ENCODE measurements around the gene DAAM1.
A peak's percentile ranks its signal among the peaks of the same experiment; 100 is the strongest.

DAAM1 gene

GRCh38 chr14:59265808-59266207 is 77.3 kb downstream of the DAAM1 start:
- no peak for DNase-seq

- DNase-seq, result no peak
Measured at GRCh38 chr14:59267046-59267445, 78.6 kb downstream of the DAAM1 start.

DNA sequence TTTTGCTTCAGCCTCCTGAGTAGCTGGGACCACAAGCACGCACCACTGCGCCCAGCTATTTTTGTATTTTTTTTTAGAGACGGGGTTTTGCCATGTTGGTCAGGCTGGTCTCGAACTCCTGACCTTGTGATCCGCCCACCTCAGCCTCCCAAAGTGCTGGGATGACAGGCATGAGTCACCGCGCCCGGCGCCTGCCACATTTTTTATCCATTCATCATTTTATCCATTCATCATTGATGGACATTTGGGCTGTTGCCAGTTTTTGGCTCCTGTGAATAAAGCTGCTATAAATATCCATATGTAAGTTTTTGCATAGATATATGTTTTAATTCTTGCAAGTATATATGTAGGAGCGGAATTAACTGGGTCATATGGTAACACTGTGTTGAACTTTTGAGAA is 79.5 kb downstream of the DAAM1 start:
- DNase-seq, result no peak

GRCh38 chr14:59268858-59269257 is 80.4 kb downstream of the DAAM1 start:
- no peak for DNase-seq

DNA sequence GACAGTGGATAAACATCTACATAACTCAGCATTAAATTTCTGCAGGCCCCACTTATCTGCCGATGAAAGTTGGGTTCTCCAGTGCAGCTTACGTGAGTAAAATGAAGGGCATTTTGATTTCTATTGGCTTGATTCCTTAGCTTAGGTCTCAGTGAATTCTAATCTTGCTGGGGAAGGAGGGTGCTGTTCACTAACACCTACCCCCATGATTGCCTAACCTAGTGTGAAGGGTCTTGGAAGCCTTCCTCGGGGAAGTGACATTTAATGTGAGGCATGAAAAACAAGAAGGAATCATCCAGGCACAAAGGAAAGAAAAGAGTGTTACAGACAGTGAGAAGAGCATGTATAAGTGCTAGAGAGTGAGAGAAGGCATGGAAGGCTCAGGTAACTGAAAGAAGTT is 81.0 kb downstream of the DAAM1 start:
- DNase-seq, result no peak

DNA sequence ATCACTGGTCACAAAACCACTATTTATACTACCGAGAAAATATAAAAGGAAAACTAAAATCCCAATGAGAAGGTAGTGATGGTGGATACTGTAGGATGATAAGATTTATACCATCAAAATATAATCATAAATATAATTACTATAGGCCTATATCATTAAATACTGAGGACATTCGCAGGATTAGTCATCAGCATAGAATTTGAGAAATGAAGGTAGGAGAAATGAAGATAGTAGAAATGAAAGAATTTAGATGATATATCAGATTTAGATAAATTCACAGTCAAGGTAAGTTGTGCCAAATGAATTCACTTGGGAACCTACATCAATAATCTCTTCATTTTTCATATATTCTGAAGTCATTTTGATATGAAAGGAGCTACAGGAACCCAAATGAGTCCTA is 82.8 kb downstream of the DAAM1 start:
- DNase-seq, result no peak

DNA sequence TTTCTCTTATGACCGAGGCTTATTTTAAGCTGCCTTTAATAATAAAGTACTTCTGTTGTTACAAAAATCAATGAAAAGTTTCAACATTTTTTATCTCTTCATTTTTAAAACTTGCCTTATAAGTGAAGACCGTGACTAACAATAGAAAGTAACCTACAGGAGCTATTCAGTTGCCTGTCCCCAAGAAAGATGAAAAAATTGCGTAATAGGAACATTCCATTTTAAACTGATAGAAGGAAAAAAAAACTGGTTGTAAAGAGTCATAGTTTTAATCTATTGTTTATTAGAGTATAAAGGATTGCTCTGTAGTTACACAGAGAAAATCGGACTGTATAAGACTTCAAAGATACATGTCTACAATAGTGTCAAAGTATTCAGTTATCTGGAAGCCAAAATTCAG is 83.3 kb downstream of the DAAM1 start:
- DNase-seq, result no peak

GRCh38 chr14:59272633-59273032 is 84.2 kb downstream of the DAAM1 start:
- no peak for DNase-seq

- no peak for DNase-seq
Measured at GRCh38 chr14:59273737-59274136, 85.3 kb downstream of the DAAM1 start.

DNA sequence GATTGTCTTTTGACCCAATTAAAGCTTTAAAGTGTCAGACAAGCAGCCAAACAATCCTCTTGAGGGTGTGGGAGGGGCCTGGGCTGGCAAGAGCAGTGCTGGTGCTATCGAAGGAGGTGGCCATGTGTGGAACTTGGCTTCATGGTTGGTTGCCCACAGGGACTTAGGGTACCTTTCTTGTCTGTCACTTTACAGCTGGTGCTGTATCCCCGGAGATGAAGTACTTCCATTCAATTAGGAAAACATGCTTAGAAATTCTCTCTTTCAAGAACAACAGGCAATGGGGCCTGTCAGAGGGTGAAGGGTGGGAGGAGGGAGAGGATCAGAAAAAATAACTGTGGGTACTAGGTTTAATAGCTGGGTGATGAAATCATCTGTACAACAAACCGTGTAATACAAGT is 86.5 kb downstream of the DAAM1 start:
- DNase-seq, result peak; percentile 10

- DNase-seq, result no peak
Measured at GRCh38 chr14:59275668-59276067, 87.2 kb downstream of the DAAM1 start.

DNA sequence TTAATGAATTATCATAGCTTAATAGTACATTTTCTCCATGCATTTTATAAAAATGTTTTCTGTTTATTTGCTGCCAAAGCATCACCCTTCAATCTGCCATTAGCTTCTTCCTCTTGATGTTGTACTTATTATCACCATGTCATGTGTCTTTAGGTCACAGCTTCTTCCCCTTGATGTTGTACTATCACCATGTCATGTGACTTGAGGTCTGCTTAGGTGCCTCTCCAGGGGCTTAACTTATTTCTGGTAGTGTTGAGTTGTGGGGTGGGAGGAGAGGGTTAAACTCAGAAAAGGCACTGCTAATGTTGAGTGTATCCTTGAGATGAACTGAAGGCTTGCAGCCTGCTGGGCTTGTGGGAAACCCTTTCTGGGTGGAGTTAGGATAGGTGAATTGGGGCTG is 87.8 kb downstream of the DAAM1 start:
- DNase-seq, result no peak

GRCh38 chr14:59277659-59278058 is 89.2 kb downstream of the DAAM1 start:
- no peak for DNase-seq

DNA sequence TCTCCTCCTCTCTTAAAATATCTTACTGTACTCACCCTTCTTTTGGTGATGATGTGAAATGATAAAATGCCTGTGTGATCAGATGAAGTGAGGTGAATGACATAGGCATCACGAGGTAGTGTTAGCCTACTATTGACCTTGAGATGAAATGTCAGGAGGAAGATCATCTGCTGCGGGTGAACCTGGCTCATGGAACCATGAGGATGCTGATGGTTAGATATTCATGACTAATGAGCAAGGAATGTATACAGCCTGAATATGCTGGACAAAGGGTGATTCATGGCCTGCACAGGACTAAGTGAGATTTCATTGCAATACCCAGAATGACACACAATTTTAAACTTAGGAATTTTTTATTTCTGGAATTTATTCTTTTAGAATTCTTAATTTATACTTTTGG is 89.6 kb downstream of the DAAM1 start:
- DNase-seq, result no peak

DNA sequence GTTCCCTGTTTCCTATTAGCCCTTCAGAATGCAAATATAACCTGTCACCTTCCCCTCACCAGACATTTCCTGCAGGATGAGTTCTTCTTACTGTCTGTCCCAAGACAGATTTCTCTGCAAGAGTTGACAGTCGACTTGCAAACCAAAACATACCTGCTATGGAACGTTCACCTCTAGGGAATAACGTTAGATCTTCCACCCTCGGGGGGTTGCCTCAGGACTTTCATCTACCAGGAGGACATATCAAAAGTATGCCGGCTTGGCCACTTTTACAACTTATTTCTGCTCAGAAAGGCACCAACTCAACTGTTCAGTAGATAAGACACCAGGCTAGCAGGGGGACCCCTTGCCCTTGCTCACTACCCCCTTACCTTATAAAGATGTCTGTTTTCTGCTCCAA is 92.5 kb downstream of the DAAM1 start:
- no peak for DNase-seq

GRCh38 chr14:59281609-59282377 is 93.3 kb downstream of the DAAM1 start:
- no peak for DNase-seq

GRCh38 chr14:59282378-59282765 is 93.9 kb downstream of the DAAM1 start:
- no peak for DNase-seq

GRCh38 chr14:59283361-59283760 is 94.9 kb downstream of the DAAM1 start:
- DNase-seq, result no peak

DNA sequence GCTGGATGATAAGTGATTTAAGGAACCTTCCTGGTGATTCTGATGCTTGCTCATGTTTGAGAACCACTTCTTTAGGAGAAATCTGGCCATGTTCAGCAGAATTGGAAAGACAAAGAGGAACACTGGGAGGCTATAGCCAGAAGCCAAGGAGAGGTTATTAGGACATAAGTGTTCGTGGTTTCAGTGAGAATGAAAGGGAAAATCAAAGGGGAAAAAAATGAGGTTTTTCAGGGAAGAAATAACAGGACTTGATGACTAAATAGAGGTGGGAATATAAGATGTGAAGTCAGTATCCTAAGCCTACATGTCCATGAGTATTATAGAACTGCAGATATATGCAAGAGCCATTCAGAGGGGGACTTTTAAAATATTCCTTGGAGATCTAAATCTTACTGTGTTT is 95.6 kb downstream of the DAAM1 start:
- no peak for DNase-seq

GRCh38 chr14:59292028-59292427 is 103.6 kb downstream of the DAAM1 start:
- no peak for DNase-seq

DNA sequence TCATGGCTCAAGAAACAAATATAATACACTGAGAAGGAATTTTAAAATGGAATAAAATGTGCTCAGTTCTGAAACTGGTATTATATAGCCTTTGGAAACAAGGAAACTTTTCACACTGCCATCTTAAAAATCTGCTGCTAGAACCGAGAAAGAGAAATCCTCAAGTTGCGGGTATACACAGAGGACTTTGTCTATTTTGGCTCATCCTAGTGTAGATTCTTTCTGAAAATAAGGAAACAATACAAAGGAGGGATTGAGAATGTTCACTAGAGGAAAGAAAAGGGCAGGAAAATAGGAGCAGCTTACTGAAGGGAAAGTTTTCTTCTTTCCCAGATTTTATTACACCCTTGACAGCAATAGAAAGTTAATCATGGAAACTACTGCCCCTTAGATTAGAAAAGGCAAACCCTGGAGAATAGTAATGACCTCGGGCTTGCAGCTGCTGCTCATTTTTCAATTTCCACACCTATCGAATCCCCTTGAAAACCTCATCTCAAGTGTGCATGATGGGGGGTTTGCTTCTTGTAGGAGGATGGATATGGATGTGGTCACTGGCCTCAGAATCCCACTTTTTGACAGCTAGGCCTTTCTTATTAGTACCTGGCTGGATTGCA is 104.6 kb downstream of the DAAM1 start:
- no peak for DNase-seq

GRCh38 chr14:59293935-59294661 is 105.6 kb downstream of the DAAM1 start:
- DNase-seq, result no peak

GRCh38 chr14:59294662-59294992 is 106.2 kb downstream of the DAAM1 start:
- no peak for DNase-seq

DNA sequence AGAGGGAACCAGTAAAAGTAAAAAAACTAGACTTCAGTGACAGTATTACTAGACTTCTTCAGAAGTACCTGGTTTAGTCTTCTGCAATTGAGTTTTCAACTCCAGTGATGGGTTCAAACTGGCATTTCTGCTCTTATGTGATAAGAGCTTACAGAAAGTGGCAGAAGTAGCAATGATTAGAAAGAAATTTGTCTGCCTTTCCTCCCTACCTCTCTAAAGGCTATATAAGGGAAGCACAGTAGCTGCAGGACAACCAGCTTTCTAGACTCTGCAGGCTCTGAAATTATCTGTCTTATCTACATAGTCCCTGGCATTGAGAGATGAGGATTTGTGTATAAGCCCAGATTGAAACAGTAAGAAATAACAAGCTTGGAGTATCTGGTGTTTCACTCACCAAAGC is 107.5 kb downstream of the DAAM1 start:
- no peak for DNase-seq

All from NCI-H510A (cell line).